H1 (cell line): ENCODE measurements around the gene TUBB4B.

ENCODE experiments used
- BRCA1 ChIP-seq: IDR thresholded peaks from 2 replicates; pipeline ENCODE4 v1.6.1; 2012; ENCODE audit warnings: low read depth, low read length, improper control_type of control experiment
- CTCF ChIP-seq, 3 experiments: IDR thresholded peaks; 1 replicate in 2 of 3; 2 replicates in 1 of 3; pipeline versions ENCODE4 v1.5.1 to v1.6.1; 2011; ENCODE audit warnings: low read length in 3 of 3, mild to moderate bottlenecking in 3 of 3, inconsistent platforms in 2 of 3, low read depth in 1 of 3, moderate library complexity in 1 of 3; ENCODE audit not compliant: insufficient read depth in 1 of 3; ENCODE audit errors: control extremely low read depth in 1 of 3
- EZH2 ChIP-seq: fragments of 200-600 bp; sonication (generic); IDR thresholded peaks from 2 replicates; pipeline ENCODE4 v1.7.1; 2012; ENCODE audit warnings: low read depth, mild to moderate bottlenecking, moderate library complexity, low read length, inconsistent platforms; ENCODE audit not compliant: severe bottlenecking
- HDAC6 ChIP-seq: IDR thresholded peaks from one replicate; pipeline ENCODE4 v1.7.1; 2012; ENCODE audit warnings: low read depth, mild to moderate bottlenecking, inconsistent platforms, low read length, moderate library complexity
- KDM1A ChIP-seq: fragments of 200-600, 300-600 bp; sonication (generic); IDR thresholded peaks from 2 replicates; pipeline ENCODE4 v1.7.1; 2016; ENCODE audit warnings: mild to moderate bottlenecking, low read length, borderline replicate concordance
- MAFK ChIP-seq: IDR thresholded peaks from 2 replicates; pipeline ENCODE4 v1.6.1; 2012; ENCODE audit warnings: low read depth, mild to moderate bottlenecking, improper control_type of control experiment, low read length
- POLR2A ChIP-seq, 2 experiments: IDR thresholded peaks; 1 replicate in 1 of 2; 2 replicates in 1 of 2; pipeline ENCODE4 v1.6.1; 2011; ENCODE audit warnings: low read depth in 2 of 2, low read length in 2 of 2, mild to moderate bottlenecking in 2 of 2; ENCODE audit errors: control extremely low read depth in 1 of 2
- POLR2AphosphoS5 ChIP-seq: IDR thresholded peaks from 2 replicates; pipeline ENCODE4 v1.6.1; 2011; ENCODE audit warnings: low read depth, low read length
- RAD21 ChIP-seq, 2 experiments: IDR thresholded peaks in 1 of 2; conservative IDR thresholded peaks in 1 of 2; 2 replicates each; pipeline ENCODE4 v1.6.1; 2011; ENCODE audit warnings: low read depth in 2 of 2, low read length in 2 of 2, improper control_type of control experiment in 1 of 2, inconsistent platforms in 1 of 2, mild to moderate bottlenecking in 1 of 2, moderate library complexity in 1 of 2
- RBBP5 ChIP-seq: IDR thresholded peaks from 2 replicates; pipeline ENCODE4 v1.7.1; 2012; ENCODE audit warnings: low read depth, mild to moderate bottlenecking, inconsistent platforms, low read length, moderate library complexity, borderline replicate concordance
- RNF2 ChIP-seq: fragments of 200-900, 300-1000 bp; sonication (generic); IDR thresholded peaks from 2 replicates; pipeline ENCODE4 v1.7.1; 2016; ENCODE audit warnings: borderline replicate concordance, low read depth, mild to moderate bottlenecking, antibody characterized with exemption, low read length; ENCODE audit not compliant: poor library complexity, severe bottlenecking; ENCODE audit errors: missing control alignments
- TF ChIP-seq, protein P1 (sequence below): IDR thresholded peaks from 2 replicates; pipeline ENCODE4 v1.6.1; 2012; ENCODE audit warnings: inconsistent platforms

DNA sequence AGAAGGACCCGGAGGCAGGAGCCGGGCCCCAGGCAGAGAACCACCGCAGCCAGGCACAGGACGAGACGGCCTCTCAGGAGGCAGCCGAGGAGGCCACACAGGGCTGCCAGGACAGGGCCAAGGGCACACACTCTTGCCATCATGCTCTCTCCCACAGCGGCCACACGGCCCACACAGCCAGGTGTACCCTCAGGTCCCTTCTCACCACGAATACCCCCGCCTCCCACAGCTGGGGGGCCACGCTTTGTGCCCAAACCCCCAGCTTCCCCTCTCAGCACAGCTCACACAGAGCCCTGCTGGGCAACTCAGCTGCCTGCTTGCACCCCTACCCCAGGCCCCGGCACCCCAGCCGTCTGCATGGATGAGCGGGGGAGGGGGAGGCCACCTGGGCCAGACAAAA, 47.3 kb upstream of the TUBB4B start:
- TF ChIP-seq MAFK = no peak
- TF ChIP-seq, protein P1, sequence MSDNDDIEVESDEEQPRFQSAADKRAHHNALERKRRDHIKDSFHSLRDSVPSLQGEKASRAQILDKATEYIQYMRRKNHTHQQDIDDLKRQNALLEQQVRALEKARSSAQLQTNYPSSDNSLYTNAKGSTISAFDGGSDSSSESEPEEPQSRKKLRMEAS = no peak
- TF ChIP-seq HDAC6 = no peak
- no peak for TF ChIP-seq CTCF (IDR thresholded peaks at IDR 0.05; ENCODE audit: control extremely low read depth in 1 of 3, insufficient read depth in 1 of 3, low read depth in 1 of 3, low read length in 3 of 3)
- TF ChIP-seq POLR2AphosphoS5 = no peak
- no peak for TF ChIP-seq RAD21 (IDR thresholded peaks at IDR 0.05 in 1 of 2, conservative IDR thresholded peaks at IDR 0.05 in 1 of 2; ENCODE audit: low read depth in 2 of 2, low read length in 2 of 2)
- TF ChIP-seq KDM1A = no peak
- TF ChIP-seq RNF2 = no peak
- no peak for TF ChIP-seq POLR2A (IDR thresholded peaks at IDR 0.05; ENCODE audit: control extremely low read depth in 1 of 2, low read depth in 2 of 2, low read length in 2 of 2)
- no peak for TF ChIP-seq RBBP5
- no peak for TF ChIP-seq EZH2
- no peak for TF ChIP-seq BRCA1
